ENCODE data around the gene CPNE6. TPM values are rescaled to one million over a fixed set of nuclear protein-coding genes. Genes with fewer than 3 reads are reported as not detected.

Gene CPNE6
- polyA plus RNA-seq, 1 experiment = not detected

GRCh38 chr14:24117179-24117578 is 45.8 kb downstream of the CPNE6 start:
- Histone ChIP-seq H3K36me3 (ENCODE audit: control insufficient read depth, insufficient read depth, low read length) (peaks cover 18% of the 10 kb centered on the region), H3K4me3 (ENCODE audit: low read depth, low read length) (no peak overlapping the region), H3K27me3 (ENCODE audit: control insufficient read depth, insufficient read depth, low read length) (no peaks in the 10 kb centered on the region)
- ChIA-PET POLR2A (no interaction called here), CTCF (interaction anchor here (0.9 to 2.5 kb wide), 5 partner anchors 8 to 59 kb away, joined by 3 to 7 read pairs (median 4); partner anchors contain the start of genes IRF9 and PSME1)
- no peak for TF ChIP-seq CTCF (IDR thresholded peaks at IDR 0.05; ENCODE audit: insufficient read depth, low read depth, low read length)
- DNase-seq (ENCODE audit: low read depth) = no peak

GRCh38 chr14:24119691-24120090 is 48.3 kb downstream of the CPNE6 start:
- DNase-seq (ENCODE audit: low read depth) = no peak
- Histone ChIP-seq H3K27me3 (ENCODE audit: control insufficient read depth, insufficient read depth, low read length) (no peaks in the 10 kb centered on the region), H3K36me3 (ENCODE audit: control insufficient read depth, insufficient read depth, low read length) (peaks cover 19% of the 10 kb centered on the region), H3K4me3 (ENCODE audit: low read depth, low read length) (no peak overlapping the region)
- POLR2A ChIA-PET = no interaction called here
- TF ChIP-seq CTCF (IDR thresholded peaks at IDR 0.05; ENCODE audit: insufficient read depth, low read depth, low read length) = no peak
- CTCF ChIA-PET = interaction anchor here (0.8 kb wide), 1 partner anchor 11 kb away, joined by 3 read pairs; no protein-coding TSS in a partner anchor

GRCh38 chr14:24121210-24121609 is 49.8 kb downstream of the CPNE6 start:
- no peak for DNase-seq (ENCODE audit: low read depth)
- no peak for TF ChIP-seq CTCF (IDR thresholded peaks at IDR 0.05; ENCODE audit: insufficient read depth, low read depth, low read length)
- no peak overlapping the region for H3K4me3 ChIP-seq (ENCODE audit: low read depth, low read length)
- peaks cover 19% of the 10 kb centered on the region for H3K36me3 ChIP-seq (ENCODE audit: control insufficient read depth, insufficient read depth, low read length)
- ChIA-PET CTCF (interaction anchor here (0.8 kb wide), 1 partner anchor 8 kb away, joined by 5 read pairs; no protein-coding TSS in a partner anchor), POLR2A (no interaction called here)
- no peaks in the 10 kb centered on the region for H3K27me3 ChIP-seq (ENCODE audit: control insufficient read depth, insufficient read depth, low read length)

GRCh38 chr14:24122416-24122815 is 51.1 kb downstream of the CPNE6 start:
- H3K27me3 ChIP-seq (ENCODE audit: control insufficient read depth, insufficient read depth, low read length) = no peaks in the 10 kb centered on the region
- H3K4me3 ChIP-seq (ENCODE audit: low read depth, low read length) = no peak overlapping the region
- CTCF ChIA-PET = no interaction called here
- no peak for DNase-seq (ENCODE audit: low read depth)
- POLR2A ChIA-PET = no interaction called here
- no peak for TF ChIP-seq CTCF (IDR thresholded peaks at IDR 0.05; ENCODE audit: insufficient read depth, low read depth, low read length)
- H3K36me3 ChIP-seq (ENCODE audit: control insufficient read depth, insufficient read depth, low read length) = peaks cover 19% of the 10 kb centered on the region

- Histone ChIP-seq H3K4me3 (ENCODE audit: low read depth, low read length) (no peak overlapping the region), H3K36me3 (ENCODE audit: control insufficient read depth, insufficient read depth, low read length) (peaks cover 18% of the 10 kb centered on the region), H3K27me3 (ENCODE audit: control insufficient read depth, insufficient read depth, low read length) (no peaks in the 10 kb centered on the region)
- no peak for DNase-seq (ENCODE audit: low read depth)
- TF ChIP-seq CTCF (IDR thresholded peaks at IDR 0.05; ENCODE audit: insufficient read depth, low read depth, low read length) = no peak
- ChIA-PET CTCF (no interaction called here), POLR2A (no interaction called here)
Measured at GRCh38 chr14:24122898-24123297, 51.5 kb downstream of the CPNE6 start.

Measured in BJ (cell line).